ENCODE results near the gene PPIE. TPM values are rescaled to one million over a fixed set of nuclear protein-coding genes. Genes with fewer than 3 reads are reported as not detected.
A peak's percentile ranks its signal among the peaks of the same experiment; 100 is the strongest.

Gene PPIE
- total RNA-seq, 2 experiments from 2014 or later: 52.3 to 57.4 TPM

DNA sequence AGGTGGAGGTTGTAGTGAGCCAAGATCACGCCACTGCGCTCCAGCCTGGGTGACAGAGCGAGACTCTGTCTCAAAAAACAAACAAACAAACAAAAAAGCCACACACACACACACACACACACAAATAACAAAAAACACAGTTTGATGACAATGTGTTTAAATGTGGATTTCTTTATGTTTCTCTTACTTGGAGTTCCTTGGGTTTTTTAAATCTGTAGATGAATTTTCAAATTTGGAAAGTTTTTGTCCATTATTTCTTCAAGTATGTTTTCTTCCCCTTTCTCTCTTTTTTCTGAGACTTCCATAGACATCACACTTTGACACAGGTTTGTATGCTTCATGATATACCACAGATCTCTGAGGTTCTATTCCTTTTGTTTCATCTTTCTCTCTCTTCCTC, 12.1 kb upstream of the PPIE start:
- H3K27ac Mint-ChIP-seq: no peak overlapping the region
- POLR2A ChIA-PET: interaction anchor here (1.0 kb wide), 1 partner anchor 12 kb away, joined by 4 read pairs; the partner anchor contains the start of gene PPIE
- H3K9me3 Mint-ChIP-seq: no peaks in the 10 kb centered on the region
- H3K4me1 Mint-ChIP-seq: peaks cover 25% of the 10 kb centered on the region
- H3K36me3 Mint-ChIP-seq (ENCODE audit: low read depth): no peaks in the 10 kb centered on the region
- no peak for DNase-seq
- CTCF ChIA-PET: no interaction called here
- H3K27me3 Mint-ChIP-seq: peaks cover 66% of the 10 kb centered on the region
- H3K4me3 Mint-ChIP-seq: no peak overlapping the region

DNA sequence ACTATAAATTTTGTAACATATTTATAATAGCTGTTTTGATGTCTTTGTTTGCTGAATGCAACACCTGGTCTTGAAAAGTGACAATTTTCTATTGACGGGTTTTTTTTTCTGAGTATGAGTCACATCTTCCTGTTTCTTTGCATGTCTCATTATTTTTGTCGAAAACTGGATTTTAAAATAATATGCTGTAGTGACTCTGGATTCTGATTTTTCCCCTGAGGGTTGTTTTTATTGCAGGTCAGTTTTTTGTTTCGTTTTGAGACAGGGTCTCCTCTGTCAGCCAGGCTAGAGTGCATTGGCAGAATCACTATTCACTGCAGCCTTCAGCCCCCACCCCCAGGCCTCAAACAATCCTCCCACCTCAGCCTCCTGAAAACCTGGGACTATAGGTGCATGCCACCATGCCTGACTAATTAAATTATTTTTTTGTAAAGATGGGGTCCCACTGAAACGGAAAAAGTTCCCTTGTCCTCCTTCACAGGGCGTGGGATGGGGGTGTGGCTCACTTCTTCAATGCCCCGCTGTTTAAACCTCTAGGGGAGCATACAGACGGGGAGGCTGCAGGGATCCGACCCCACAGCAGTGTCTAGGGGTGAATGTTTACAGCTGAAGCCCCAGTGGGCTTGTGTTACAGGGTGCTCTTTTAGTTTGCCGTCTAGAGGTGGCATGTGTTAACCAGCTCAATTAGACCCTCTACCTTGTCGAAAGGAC, 11.3 kb upstream of the PPIE start:
- H3K36me3 Mint-ChIP-seq (ENCODE audit: low read depth): no peaks in the 10 kb centered on the region
- no peak for DNase-seq
- peak overlapping the region; percentile 52 for H3K27ac Mint-ChIP-seq
- peak overlapping the region; percentile 46 for H3K4me3 Mint-ChIP-seq
- CTCF ChIA-PET: no interaction called here
- H3K9me3 Mint-ChIP-seq: no peaks in the 10 kb centered on the region
- POLR2A ChIA-PET: interaction anchor here (1.1 kb wide), 1 partner anchor 10 kb away, joined by 3 read pairs; no protein-coding TSS in a partner anchor
- peaks cover 25% of the 10 kb centered on the region for H3K4me1 Mint-ChIP-seq
- H3K27me3 Mint-ChIP-seq: peaks cover 62% of the 10 kb centered on the region

DNA sequence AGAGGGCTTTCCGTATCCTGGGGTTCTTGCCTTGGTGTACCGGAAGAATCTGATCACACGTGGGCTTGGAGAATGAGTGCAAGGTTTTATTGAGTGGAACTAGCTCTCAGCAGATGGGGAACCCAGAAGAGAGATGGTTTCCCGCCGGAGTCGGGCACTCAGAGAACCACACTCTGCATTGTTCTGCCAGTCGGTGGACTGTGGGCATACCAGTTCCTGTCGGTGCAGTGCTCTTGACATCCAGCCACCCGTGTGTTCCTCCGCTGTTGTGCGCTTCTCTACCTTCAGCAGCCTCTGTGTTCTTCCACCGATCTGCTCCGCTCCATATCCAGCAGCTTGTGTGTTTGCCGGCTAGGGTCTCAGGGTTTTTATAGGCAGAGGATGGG, 10.8 kb upstream of the PPIE start:
- Mint-ChIP-seq H3K27ac (peak overlapping the region; percentile 52), H3K27me3 (peaks cover 66% of the 10 kb centered on the region), H3K9me3 (no peaks in the 10 kb centered on the region), H3K4me1 (peaks cover 25% of the 10 kb centered on the region), H3K36me3 (ENCODE audit: low read depth) (no peaks in the 10 kb centered on the region), H3K4me3 (peak overlapping the region; percentile 46)
- CTCF ChIA-PET: interaction anchor here (1.6 kb wide), 1 partner anchor 11 kb away, joined by 4 read pairs; the partner anchor contains the start of gene PPIE
- DNase-seq: no peak
- POLR2A ChIA-PET: interaction anchor here (0.8 to 1.1 kb wide), 2 partner anchors 10 to 11 kb away, joined by 3 read pairs; partner anchors contain the start of gene PPIE

DNA sequence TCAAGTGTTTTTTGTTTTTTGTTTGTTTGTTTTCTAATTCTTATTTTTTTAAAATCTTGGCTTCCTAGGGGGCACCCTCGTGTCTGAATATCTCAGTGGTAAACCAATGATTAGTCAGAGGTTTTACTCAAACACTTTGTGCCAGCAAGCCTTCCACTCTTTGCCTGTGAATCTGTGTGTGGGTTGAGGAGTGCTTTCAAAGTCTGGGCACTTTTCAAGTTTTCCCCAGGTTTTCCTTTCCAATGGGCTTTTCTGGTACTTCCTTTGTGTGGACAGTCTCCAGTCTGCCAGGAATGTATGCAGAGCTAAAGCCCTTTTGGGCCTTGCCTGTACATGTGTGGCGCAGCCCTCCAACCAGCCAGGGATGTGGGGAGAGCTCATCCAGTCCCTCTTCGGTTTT, 9.7 kb upstream of the PPIE start:
- CTCF ChIA-PET: interaction anchor here (1.0 to 1.6 kb wide), 2 partner anchors 10 to 71 kb away, joined by 4 read pairs; partner anchors contain the start of gene PPIE
- H3K4me1 Mint-ChIP-seq: peaks cover 25% of the 10 kb centered on the region
- POLR2A ChIA-PET: interaction anchor here (0.5 kb wide), 1 partner anchor 525 kb away, joined by 3 read pairs; no protein-coding TSS in a partner anchor
- H3K36me3 Mint-ChIP-seq (ENCODE audit: low read depth): no peaks in the 10 kb centered on the region
- H3K27me3 Mint-ChIP-seq: peaks cover 74% of the 10 kb centered on the region
- H3K9me3 Mint-ChIP-seq: no peaks in the 10 kb centered on the region
- no peak overlapping the region for H3K4me3 Mint-ChIP-seq
- no peak overlapping the region for H3K27ac Mint-ChIP-seq
- DNase-seq: no peak

DNA sequence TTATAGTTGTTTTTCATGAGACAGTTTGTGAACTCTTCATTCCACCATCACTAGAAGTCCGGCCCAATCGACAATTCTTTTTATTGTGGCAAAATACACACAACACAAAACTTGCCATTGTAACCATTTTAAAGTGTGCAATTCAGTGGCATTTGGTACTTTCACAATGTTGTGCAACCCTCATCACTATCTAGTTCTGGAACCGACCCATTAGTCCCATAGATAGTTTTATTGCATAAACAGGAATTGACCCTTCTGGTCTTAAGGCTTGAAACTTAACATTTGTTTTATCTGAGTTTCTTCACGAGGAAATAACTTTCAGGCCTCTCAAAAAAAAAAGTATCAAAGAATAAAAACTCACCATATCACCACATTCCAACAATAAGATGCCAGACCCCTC, 8.8 kb upstream of the PPIE start:
- ChIA-PET CTCF (interaction anchor here (1.0 kb wide), 1 partner anchor 70 kb away, joined by 4 read pairs; no protein-coding TSS in a partner anchor), POLR2A (interaction anchor here (0.8 kb wide), 1 partner anchor 9 kb away, joined by 3 read pairs; the partner anchor contains the start of gene PPIE)
- H3K27me3 Mint-ChIP-seq: peaks cover 67% of the 10 kb centered on the region
- no peak overlapping the region for H3K4me3 Mint-ChIP-seq
- no peaks in the 10 kb centered on the region for H3K36me3 Mint-ChIP-seq (ENCODE audit: low read depth)
- H3K4me1 Mint-ChIP-seq: peaks cover 25% of the 10 kb centered on the region
- H3K9me3 Mint-ChIP-seq: no peaks in the 10 kb centered on the region
- no peak for DNase-seq
- no peak overlapping the region for H3K27ac Mint-ChIP-seq

DNA sequence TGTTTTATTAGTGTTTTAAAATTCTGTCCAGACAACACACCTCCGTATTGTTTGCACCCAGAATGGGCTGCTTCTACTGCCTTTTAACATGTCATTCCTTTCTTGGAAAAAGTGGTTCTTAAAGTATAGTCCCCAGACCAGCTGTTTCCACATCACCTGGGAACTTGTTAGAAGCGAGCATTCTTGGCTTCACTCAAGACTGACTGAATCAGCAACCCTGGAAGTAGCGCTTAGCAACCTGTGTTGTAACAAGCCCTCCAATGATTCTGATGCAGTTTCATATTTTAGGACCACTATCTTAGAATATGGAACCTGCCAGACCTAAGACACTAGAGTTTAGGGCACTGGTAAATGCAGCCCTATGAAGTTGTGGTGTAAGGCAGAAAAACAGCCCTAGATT, 6.0 kb upstream of the PPIE start:
- H3K36me3 Mint-ChIP-seq (ENCODE audit: low read depth): no peaks in the 10 kb centered on the region
- peaks cover 28% of the 10 kb centered on the region for H3K4me1 Mint-ChIP-seq
- H3K27ac Mint-ChIP-seq: no peak overlapping the region
- H3K9me3 Mint-ChIP-seq: peaks cover 2% of the 10 kb centered on the region
- CTCF ChIA-PET: interaction anchor here (1.4 kb wide), 1 partner anchor 75 kb away, joined by 4 read pairs; no protein-coding TSS in a partner anchor
- H3K4me3 Mint-ChIP-seq: no peak overlapping the region
- POLR2A ChIA-PET: no interaction called here
- no peak for DNase-seq
- H3K27me3 Mint-ChIP-seq: peaks cover 45% of the 10 kb centered on the region

DNA sequence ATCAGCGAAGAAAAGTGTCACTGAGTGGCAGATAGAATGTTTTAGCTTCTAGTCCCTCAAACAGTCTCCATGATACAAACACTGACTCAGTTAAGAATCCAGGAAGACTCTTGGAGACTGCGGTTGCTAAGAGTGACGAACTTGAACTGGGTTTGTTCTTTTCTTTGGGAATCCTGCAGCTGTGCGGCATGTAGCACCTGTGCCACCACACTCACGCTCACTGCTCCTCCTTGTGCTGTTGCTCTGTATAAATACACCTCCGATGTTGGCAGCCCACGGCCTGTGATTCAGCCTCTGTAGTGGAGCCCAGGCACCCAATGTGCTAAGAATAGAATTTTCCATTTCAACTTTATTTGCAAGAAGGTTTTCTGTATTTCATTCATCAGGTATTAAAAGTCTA, 5.5 kb upstream of the PPIE start:
- no peak overlapping the region for H3K27ac Mint-ChIP-seq
- POLR2A ChIA-PET: no interaction called here
- H3K9me3 Mint-ChIP-seq: peaks cover 2% of the 10 kb centered on the region
- DNase-seq: no peak
- H3K36me3 Mint-ChIP-seq (ENCODE audit: low read depth): no peaks in the 10 kb centered on the region
- CTCF ChIA-PET: interaction anchor here (1.4 kb wide), 1 partner anchor 75 kb away, joined by 4 read pairs; no protein-coding TSS in a partner anchor
- H3K27me3 Mint-ChIP-seq: peaks cover 41% of the 10 kb centered on the region
- H3K4me1 Mint-ChIP-seq: peaks cover 27% of the 10 kb centered on the region
- no peak overlapping the region for H3K4me3 Mint-ChIP-seq

DNA sequence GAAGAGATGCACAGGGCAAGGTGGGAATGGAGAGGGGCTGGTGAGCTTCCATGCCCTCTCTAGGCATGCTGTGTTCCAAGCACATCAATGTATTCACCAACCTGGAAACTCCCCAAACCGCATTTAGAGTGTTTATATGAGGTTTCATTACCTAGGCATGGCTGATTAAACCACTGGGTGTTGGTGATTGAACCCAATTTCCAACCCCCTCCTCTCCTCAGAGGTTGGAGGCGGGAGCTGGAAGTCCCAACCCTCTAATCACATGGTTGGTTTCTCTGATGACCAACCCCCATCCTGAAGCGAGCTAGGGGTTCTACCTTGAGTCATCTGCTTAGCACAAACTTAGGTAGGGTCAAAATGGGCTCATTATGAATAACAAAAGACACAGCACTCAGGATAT, 3.0 kb upstream of the PPIE start:
- CTCF ChIA-PET: interaction anchor here (0.7 kb wide), 1 partner anchor 63 kb away, joined by 3 read pairs; no protein-coding TSS in a partner anchor
- Mint-ChIP-seq H3K27me3 (peaks cover 17% of the 10 kb centered on the region), H3K4me1 (peaks cover 38% of the 10 kb centered on the region), H3K36me3 (ENCODE audit: low read depth) (peaks cover 9% of the 10 kb centered on the region), H3K27ac (no peak overlapping the region), H3K4me3 (no peak overlapping the region), H3K9me3 (peaks cover 2% of the 10 kb centered on the region)
- POLR2A ChIA-PET: no interaction called here
- DNase-seq: no peak

DNA sequence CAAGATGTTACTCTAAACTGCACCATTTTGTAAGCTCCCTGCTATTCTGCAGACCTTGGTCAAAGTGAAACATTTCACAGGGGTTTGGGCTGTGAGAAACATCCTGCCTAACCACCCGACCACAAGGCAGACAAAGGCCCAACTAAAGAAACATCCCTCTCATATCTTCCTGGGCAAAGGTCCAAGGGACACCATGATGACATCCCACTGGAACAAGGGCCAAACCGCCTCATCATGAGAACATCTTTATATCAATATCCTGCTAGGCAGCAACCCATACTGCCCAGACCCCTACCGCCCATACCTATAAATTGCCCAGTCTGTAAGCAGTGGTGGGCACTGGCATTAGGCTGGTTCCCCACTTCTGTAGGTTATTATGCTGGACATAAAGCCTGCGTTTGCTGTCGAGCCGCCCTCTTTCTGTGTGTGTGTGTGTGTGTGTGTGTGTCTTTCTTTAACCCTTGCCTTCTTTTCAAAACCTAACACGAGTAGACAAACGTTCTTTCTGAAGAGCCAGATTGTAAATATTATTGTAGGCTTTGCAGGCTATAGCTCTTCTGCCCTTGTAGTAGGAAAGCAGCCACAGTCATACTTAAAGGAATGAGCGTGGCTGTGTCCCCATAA, 1.0 kb upstream of the PPIE start:
- DNase-seq: peak; percentile 32
- H3K27ac Mint-ChIP-seq: peak overlapping the region; percentile 44
- ChIA-PET POLR2A (interaction anchor here (0.9 to 2.3 kb wide), 5 partner anchors 10 to 302 kb away, joined by 3 to 19 read pairs (median 5); no protein-coding TSS in a partner anchor), CTCF (interaction anchor here (1.0 to 3.5 kb wide), 6 partner anchors 17 to 164 kb away, joined by 3 to 30 read pairs (median 4); no protein-coding TSS in a partner anchor)
- H3K27me3 Mint-ChIP-seq: peaks cover 10% of the 10 kb centered on the region
- peaks cover 2% of the 10 kb centered on the region for H3K9me3 Mint-ChIP-seq
- H3K4me1 Mint-ChIP-seq: peaks cover 43% of the 10 kb centered on the region
- H3K36me3 Mint-ChIP-seq (ENCODE audit: low read depth): peaks cover 24% of the 10 kb centered on the region
- H3K4me3 Mint-ChIP-seq: no peak overlapping the region

DNA sequence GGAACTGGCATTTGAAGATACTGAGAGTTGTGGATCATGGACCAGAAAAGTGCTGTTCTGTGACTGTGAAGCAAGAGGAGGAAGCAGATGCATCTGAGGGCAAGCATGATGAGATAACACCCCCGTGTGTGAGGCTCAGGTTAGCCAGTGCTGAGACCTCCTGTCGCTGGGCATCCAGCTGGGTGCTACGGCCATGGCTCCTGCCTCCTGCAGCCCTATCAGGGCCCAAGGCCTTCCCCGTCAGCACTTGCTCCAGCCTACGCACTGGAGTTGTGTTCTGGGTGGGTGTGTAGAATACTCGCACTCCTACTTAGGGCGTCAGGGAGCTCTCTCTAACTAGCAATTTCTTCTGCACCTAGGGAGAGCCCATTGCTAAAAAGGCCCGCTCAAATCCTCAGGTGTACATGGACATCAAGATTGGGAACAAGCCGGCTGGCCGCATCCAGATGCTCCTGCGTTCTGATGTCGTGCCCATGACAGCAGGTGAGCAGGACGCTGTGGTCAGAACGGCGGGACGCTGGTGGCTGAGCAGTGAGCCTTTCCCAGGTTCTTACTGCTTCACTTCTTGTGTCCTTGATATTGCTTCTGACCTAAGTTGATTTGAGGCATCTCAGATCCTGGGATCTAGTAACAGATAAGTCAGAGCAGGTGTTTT, 6.5 kb downstream of the PPIE start:
- peaks cover 12% of the 10 kb centered on the region for H3K4me1 Mint-ChIP-seq
- ChIA-PET POLR2A (no interaction called here), CTCF (no interaction called here)
- no peak overlapping the region for H3K27ac Mint-ChIP-seq
- no peak overlapping the region for H3K4me3 Mint-ChIP-seq
- peaks cover 79% of the 10 kb centered on the region for H3K36me3 Mint-ChIP-seq (ENCODE audit: low read depth)
- no peak for DNase-seq
- H3K9me3 Mint-ChIP-seq: no peaks in the 10 kb centered on the region
- no peaks in the 10 kb centered on the region for H3K27me3 Mint-ChIP-seq

DNA sequence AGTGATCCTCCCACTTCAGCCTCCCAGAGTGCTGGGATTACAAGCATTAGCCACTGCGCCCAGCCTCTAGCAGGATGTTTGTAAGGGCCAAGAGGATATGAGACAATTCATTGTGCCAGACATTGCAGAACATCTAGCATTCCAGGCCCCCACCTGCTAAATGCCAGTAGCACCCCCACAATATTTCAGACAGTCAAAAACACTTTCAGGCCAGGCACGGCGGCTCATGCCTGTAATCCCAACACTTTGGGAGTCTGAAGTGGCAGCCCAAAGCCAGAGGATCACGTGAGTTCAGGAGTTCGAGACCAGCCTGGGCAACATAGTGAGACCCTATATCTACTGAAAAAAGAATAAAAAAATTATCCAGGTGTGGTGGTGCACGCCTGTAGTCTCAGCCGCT, 12.9 kb downstream of the PPIE start:
- CTCF ChIA-PET: no interaction called here
- H3K4me3 Mint-ChIP-seq: no peak overlapping the region
- POLR2A ChIA-PET: interaction anchor here (0.9 to 1.5 kb wide), 2 partner anchors 8 to 12 kb away, joined by 3 to 4 read pairs; partner anchors contain the start of gene PPIE

DNA sequence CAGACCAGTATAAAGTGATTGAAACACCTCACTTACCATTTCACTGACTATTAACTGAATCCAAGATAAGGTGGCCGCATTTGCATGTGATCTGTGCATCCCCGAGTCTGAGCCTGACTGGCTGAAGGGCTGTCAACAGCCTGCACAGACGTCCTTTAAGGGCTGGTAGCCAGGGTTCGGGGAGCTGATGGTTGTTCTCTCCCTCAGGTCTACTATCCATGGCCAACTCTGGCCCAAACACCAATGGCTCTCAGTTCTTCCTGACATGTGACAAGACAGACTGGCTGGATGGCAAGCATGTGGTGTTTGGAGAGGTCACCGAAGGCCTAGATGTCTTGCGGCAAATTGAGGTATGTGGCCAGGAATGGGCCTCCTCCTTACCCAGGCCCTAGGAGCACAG, 14.0 kb downstream of the PPIE start:
- Mint-ChIP-seq H3K4me1 (no peaks in the 10 kb centered on the region), H3K9me3 (no peaks in the 10 kb centered on the region), H3K27me3 (no peaks in the 10 kb centered on the region), H3K36me3 (ENCODE audit: low read depth) (peaks cover 61% of the 10 kb centered on the region), H3K27ac (no peak overlapping the region), H3K4me3 (no peak overlapping the region)
- no peak for DNase-seq
- ChIA-PET CTCF (no interaction called here), POLR2A (interaction anchor here (0.9 to 1.5 kb wide), 2 partner anchors 9 to 13 kb away, joined by 3 to 4 read pairs; partner anchors contain the start of gene PPIE)

More for the DNA sequence above, 12.9 kb downstream of the PPIE start:
- H3K27me3 Mint-ChIP-seq: no peaks in the 10 kb centered on the region
- no peak for DNase-seq
- peaks cover 60% of the 10 kb centered on the region for H3K36me3 Mint-ChIP-seq (ENCODE audit: low read depth)
- no peaks in the 10 kb centered on the region for H3K4me1 Mint-ChIP-seq
- H3K9me3 Mint-ChIP-seq: no peaks in the 10 kb centered on the region
- no peak overlapping the region for H3K27ac Mint-ChIP-seq

All from activated CD4-positive, alpha-beta memory T cell treated with anti-CD3 and anti-CD28 coated beads, Interleukin-2, amount 10 ng/mL, durations not matched to agents 7 days and 5 days (primary cell).